ENCODE measurements around the gene RIBC2. TPM values are rescaled to one million over a fixed set of nuclear protein-coding genes. Genes with fewer than 3 reads are reported as not detected.

RIBC2 gene
- total and polyA plus RNA-seq, 10 of the 15 experiments (the other 5 are each of a cell fraction or from before 2014, with no cell fraction given): 0.10 TPM; not detected in 9

DNA sequence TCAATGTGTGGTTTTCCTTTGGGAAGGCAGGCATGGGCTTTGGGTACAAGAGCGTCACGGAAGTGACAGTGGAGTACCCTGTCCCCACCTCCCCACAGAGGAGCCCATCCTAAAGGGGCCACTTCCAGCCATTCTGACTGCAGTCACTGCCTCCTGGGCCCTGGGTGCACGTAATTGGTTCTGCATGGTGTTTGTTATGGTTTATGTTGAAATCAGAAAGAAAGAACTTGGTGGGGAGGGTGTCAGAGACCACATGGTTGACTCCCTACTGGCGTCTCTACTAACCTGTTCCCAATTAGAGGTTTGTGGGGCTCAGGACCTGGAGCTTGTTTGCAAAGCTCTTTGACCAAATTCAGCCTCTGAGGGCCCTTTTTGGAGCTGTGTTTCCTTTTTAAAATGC is 40.8 kb downstream of the RIBC2 start:
- intact Hi-C loops (cut with micrococcal nuclease; ENCODE audit: unreplicated experiment): no loop called here
- no peaks in the 10 kb centered on the region for H3K36me3 ChIP-seq (ENCODE audit: control insufficient read depth in 2 of 2, insufficient read depth in 2 of 2, low read length in 1 of 2)
- no peak for DNase-seq (ENCODE audit: low read depth, low spot score)
- no peaks in the 10 kb centered on the region for H3K79me2 ChIP-seq (ENCODE audit: control insufficient read depth, insufficient read depth, low read length)
- CTCF ChIA-PET: no interaction called here
- RAD21 ChIA-PET (ENCODE audit: unreplicated experiment): no interaction called here
- no peak for FAIRE-seq
- no peak overlapping the region for H2AFZ ChIP-seq (ENCODE audit: control insufficient read depth, low read depth, low read length)
- no peaks in the 10 kb centered on the region for H4K20me1 ChIP-seq (ENCODE audit: control insufficient read depth, insufficient read depth)
- no peaks in the 10 kb centered on the region for H3K9me3 ChIP-seq (replicated peaks; ENCODE audit: control insufficient read depth, insufficient read depth, low read length)
- H3K4me2 ChIP-seq (ENCODE audit: control insufficient read depth, insufficient read depth): no peak overlapping the region
- POLR2A ChIA-PET: no interaction called here
- in situ Hi-C loops (cut with MboI): loop anchor here (5.0 kb wide), 1 partner anchor 52 kb away; no protein-coding TSS in a partner anchor
- 27% methylated on average over 4 of the region's 4 CpGs for WGBS (ENCODE audit: insufficient coverage, insufficient replicate concordance, low lambda C conversion rate, missing lambda C conversion rate)
- BruUV-seq (replicated peaks): no TSS peak
- no peak overlapping the region for H3K9ac ChIP-seq (ENCODE audit: control insufficient read depth, insufficient read depth, low read length)
- no peaks in the 10 kb centered on the region for H3K4me1 ChIP-seq (ENCODE audit: control insufficient read depth, insufficient read depth, low read length)
- H3K4me3 ChIP-seq: no peak overlapping the region
- H3K27me3 ChIP-seq (replicated peaks in 1 of 2; ENCODE audit: control insufficient read depth in 2 of 2, insufficient read depth in 2 of 2, low read length in 1 of 2): no peaks in the 10 kb centered on the region; a peak in 2 of 4 replicates
- no peak for ATAC-seq
- SMC1A ChIA-PET (ENCODE audit: uncharacterized antibody, unreplicated experiment): no interaction called here
- no peak overlapping the region for H3K27ac ChIP-seq (ENCODE audit: control insufficient read depth, insufficient read depth)
- TF ChIP-seq, protein P1, sequence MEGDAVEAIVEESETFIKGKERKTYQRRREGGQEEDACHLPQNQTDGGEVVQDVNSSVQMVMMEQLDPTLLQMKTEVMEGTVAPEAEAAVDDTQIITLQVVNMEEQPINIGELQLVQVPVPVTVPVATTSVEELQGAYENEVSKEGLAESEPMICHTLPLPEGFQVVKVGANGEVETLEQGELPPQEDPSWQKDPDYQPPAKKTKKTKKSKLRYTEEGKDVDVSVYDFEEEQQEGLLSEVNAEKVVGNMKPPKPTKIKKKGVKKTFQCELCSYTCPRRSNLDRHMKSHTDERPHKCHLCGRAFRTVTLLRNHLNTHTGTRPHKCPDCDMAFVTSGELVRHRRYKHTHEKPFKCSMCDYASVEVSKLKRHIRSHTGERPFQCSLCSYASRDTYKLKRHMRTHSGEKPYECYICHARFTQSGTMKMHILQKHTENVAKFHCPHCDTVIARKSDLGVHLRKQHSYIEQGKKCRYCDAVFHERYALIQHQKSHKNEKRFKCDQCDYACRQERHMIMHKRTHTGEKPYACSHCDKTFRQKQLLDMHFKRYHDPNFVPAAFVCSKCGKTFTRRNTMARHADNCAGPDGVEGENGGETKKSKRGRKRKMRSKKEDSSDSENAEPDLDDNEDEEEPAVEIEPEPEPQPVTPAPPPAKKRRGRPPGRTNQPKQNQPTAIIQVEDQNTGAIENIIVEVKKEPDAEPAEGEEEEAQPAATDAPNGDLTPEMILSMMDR (IDR thresholded peaks at IDR 0.05 in 2 of 3, conservative IDR thresholded peaks at IDR 0.05 in 1 of 3; ENCODE audit: control insufficient read depth in 2 of 3, extremely low read depth in 1 of 3, insufficient read depth in 1 of 3, low read depth in 3 of 3, low read length in 3 of 3): no peak
- TF ChIP-seq TCF12 (IDR thresholded peaks at IDR 0.05; ENCODE audit: low read depth, low read length) (no peak), IRF4 (IDR thresholded peaks at IDR 0.05; ENCODE audit: low read depth, low read length) (no peak), KLF5 (IDR thresholded peaks at IDR 0.05; ENCODE audit: partially characterized antibody) (no peak), EZH2 (IDR thresholded peaks at IDR 0.05; ENCODE audit: borderline replicate concordance, control insufficient read depth, low read depth, low read length) (no peak), STAT3 (IDR thresholded peaks at IDR 0.05; ENCODE audit: low read depth, low read length) (no peak), LARP7 (IDR thresholded peaks at IDR 0.05) (no peak), SREBF2 (IDR thresholded peaks at IDR 0.05; ENCODE audit: low read length) (no peak), TBL1XR1 (IDR thresholded peaks at IDR 0.05; ENCODE audit: low read depth, low read length) (no peak), SMAD5 (IDR thresholded peaks at IDR 0.05; ENCODE audit: low read depth) (no peak), TCF7 (IDR thresholded peaks at IDR 0.05; ENCODE audit: borderline replicate concordance) (no peak), POU2F2 (IDR thresholded peaks at IDR 0.05; ENCODE audit: borderline replicate concordance, low read depth, low read length) (no peak)
- TF ChIP-seq, protein P2, sequence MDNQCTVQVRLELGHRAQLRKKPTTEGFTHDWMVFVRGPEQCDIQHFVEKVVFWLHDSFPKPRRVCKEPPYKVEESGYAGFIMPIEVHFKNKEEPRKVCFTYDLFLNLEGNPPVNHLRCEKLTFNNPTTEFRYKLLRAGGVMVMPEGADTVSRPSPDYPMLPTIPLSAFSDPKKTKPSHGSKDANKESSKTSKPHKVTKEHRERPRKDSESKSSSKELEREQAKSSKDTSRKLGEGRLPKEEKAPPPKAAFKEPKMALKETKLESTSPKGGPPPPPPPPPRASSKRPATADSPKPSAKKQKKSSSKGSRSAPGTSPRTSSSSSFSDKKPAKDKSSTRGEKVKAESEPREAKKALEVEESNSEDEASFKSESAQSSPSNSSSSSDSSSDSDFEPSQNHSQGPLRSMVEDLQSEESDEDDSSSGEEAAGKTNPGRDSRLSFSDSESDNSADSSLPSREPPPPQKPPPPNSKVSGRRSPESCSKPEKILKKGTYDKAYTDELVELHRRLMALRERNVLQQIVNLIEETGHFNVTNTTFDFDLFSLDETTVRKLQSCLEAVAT (IDR thresholded peaks at IDR 0.05): no peak
- TF ChIP-seq, protein P3, sequence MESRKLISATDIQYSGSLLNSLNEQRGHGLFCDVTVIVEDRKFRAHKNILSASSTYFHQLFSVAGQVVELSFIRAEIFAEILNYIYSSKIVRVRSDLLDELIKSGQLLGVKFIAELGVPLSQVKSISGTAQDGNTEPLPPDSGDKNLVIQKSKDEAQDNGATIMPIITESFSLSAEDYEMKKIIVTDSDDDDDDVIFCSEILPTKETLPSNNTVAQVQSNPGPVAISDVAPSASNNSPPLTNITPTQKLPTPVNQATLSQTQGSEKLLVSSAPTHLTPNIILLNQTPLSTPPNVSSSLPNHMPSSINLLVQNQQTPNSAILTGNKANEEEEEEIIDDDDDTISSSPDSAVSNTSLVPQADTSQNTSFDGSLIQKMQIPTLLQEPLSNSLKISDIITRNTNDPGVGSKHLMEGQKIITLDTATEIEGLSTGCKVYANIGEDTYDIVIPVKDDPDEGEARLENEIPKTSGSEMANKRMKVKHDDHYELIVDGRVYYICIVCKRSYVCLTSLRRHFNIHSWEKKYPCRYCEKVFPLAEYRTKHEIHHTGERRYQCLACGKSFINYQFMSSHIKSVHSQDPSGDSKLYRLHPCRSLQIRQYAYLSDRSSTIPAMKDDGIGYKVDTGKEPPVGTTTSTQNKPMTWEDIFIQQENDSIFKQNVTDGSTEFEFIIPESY (IDR thresholded peaks at IDR 0.05): no peak
- TF ChIP-seq, protein P4, sequence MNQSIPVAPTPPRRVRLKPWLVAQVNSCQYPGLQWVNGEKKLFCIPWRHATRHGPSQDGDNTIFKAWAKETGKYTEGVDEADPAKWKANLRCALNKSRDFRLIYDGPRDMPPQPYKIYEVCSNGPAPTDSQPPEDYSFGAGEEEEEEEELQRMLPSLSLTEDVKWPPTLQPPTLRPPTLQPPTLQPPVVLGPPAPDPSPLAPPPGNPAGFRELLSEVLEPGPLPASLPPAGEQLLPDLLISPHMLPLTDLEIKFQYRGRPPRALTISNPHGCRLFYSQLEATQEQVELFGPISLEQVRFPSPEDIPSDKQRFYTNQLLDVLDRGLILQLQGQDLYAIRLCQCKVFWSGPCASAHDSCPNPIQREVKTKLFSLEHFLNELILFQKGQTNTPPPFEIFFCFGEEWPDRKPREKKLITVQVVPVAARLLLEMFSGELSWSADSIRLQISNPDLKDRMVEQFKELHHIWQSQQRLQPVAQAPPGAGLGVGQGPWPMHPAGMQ (IDR thresholded peaks at IDR 0.05; ENCODE audit: borderline replicate concordance): no peak
- TF ChIP-seq, protein P5, sequence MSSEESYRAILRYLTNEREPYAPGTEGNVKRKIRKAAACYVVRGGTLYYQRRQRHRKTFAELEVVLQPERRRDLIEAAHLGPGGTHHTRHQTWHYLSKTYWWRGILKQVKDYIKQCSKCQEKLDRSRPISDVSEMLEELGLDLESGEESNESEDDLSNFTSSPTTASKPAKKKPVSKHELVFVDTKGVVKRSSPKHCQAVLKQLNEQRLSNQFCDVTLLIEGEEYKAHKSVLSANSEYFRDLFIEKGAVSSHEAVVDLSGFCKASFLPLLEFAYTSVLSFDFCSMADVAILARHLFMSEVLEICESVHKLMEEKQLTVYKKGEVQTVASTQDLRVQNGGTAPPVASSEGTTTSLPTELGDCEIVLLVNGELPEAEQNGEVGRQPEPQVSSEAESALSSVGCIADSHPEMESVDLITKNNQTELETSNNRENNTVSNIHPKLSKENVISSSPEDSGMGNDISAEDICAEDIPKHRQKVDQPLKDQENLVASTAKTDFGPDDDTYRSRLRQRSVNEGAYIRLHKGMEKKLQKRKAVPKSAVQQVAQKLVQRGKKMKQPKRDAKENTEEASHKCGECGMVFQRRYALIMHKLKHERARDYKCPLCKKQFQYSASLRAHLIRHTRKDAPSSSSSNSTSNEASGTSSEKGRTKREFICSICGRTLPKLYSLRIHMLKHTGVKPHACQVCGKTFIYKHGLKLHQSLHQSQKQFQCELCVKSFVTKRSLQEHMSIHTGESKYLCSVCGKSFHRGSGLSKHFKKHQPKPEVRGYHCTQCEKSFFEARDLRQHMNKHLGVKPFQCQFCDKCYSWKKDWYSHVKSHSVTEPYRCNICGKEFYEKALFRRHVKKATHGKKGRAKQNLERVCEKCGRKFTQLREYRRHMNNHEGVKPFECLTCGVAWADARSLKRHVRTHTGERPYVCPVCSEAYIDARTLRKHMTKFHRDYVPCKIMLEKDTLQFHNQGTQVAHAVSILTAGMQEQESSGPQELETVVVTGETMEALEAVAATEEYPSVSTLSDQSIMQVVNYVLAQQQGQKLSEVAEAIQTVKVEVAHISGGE (CRISPR knock-in tag; IDR thresholded peaks at IDR 0.05): no peak
